ENCODE results near the gene GABARAP. TPM values are rescaled to one million over a fixed set of nuclear protein-coding genes. Genes with fewer than 3 reads are reported as not detected.
A peak's percentile ranks its signal among the peaks of the same experiment; 100 is the strongest.

GABARAP gene
- total RNA-seq, 1 experiment from 2014 or later: 228 TPM

- CTCF ChIA-PET: no interaction called here
- POLR2A ChIA-PET: no interaction called here
- H3K27ac Mint-ChIP-seq: peak overlapping the region; percentile 100
These were observed 10.8 kb upstream of the GABARAP start for GRCh38 chr17:7253082-7253481.

GRCh38 chr17:7252176-7253043 is 10.2 kb upstream of the GABARAP start, which contains the start of gene ELP5:
Gene ELP5 (plus strand): TSS chr17:7252215. CDS start chr17:7252551, 336 bp downstream.
- ChIA-PET CTCF (no interaction called here), POLR2A (interaction anchor here (1.2 to 1.4 kb wide), 2 partner anchors 10 to 12 kb away, joined by 5 to 8 read pairs; partner anchors contain the start of genes GABARAP and PHF23)
- ATAC-seq (peak; percentile 62), DNase-seq (ENCODE audit: low spot score) (peak; percentile 96)
- Mint-ChIP-seq H3K4me3 (peak within 1 kb of the TSS; percentile 92), H3K9me3 (no peaks in the 10 kb centered on the region), H3K4me1 (peaks cover 24% of the 10 kb centered on the region), H3K27me3 (ENCODE audit: low read depth) (no peaks in the 10 kb centered on the region), H3K36me3 (peaks cover 30% of the 10 kb centered on the region), H3K27ac (peak within 1 kb of the TSS; percentile 100)
- TF ChIP-seq NR2C2 (CRISPR knock-in tag; IDR thresholded peaks at IDR 0.05) (no peak), FOXJ3 (CRISPR knock-in tag; IDR thresholded peaks at IDR 0.05; ENCODE audit: borderline replicate concordance) (no peak), SMAD3 (CRISPR knock-in tag; IDR thresholded peaks at IDR 0.05; ENCODE audit: borderline replicate concordance) (0 out of 2 replicates have a peak, but pooled peaks have one; percentile 31), NR3C1 (CRISPR knock-in tag; conservative IDR thresholded peaks at IDR 0.05; ENCODE audit: low read depth) (no peak; the same call in 1 of the 2 replicates), SP1 (CRISPR knock-in tag; conservative IDR thresholded peaks at IDR 0.05) (peak; percentile 56), ZBTB43 (CRISPR knock-in tag; IDR thresholded peaks at IDR 0.05) (0 out of 2 replicates have a peak, but pooled peaks have one; percentile 32), ZBTB21 (CRISPR knock-in tag; IDR thresholded peaks at IDR 0.05; ENCODE audit: borderline replicate concordance) (peak; percentile 58), CREM (CRISPR knock-in tag; IDR thresholded peaks at IDR 0.05) (peak; percentile 94), RELA (CRISPR knock-in tag; IDR thresholded peaks at IDR 0.05; ENCODE audit: borderline replicate concordance) (peak; percentile 39; the same call in 1 of the 2 replicates), GRHL2 (CRISPR knock-in tag; IDR thresholded peaks at IDR 0.05; ENCODE audit: insufficient replicate concordance, severe bottlenecking) (no peak), USF2 (CRISPR knock-in tag; IDR thresholded peaks at IDR 0.05) (0 out of 2 replicates have a peak, but pooled peaks have one; percentile 7), FOXK1 (CRISPR knock-in tag; IDR thresholded peaks at IDR 0.05) (peak; percentile 92)
- TF ChIP-seq, protein P1, sequence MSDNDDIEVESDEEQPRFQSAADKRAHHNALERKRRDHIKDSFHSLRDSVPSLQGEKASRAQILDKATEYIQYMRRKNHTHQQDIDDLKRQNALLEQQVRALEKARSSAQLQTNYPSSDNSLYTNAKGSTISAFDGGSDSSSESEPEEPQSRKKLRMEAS (CRISPR knock-in tag; IDR thresholded peaks at IDR 0.05): peak; percentile 42

More at GRCh38 chr17:7253082-7253481, 10.8 kb upstream of the GABARAP start:
- peak overlapping the region; percentile 92 for H3K4me3 Mint-ChIP-seq
- DNase-seq (ENCODE audit: low spot score) (no peak), ATAC-seq (no peak)
- no peaks in the 10 kb centered on the region for H3K27me3 Mint-ChIP-seq (ENCODE audit: low read depth)
- H3K4me1 Mint-ChIP-seq: peaks cover 24% of the 10 kb centered on the region
- peaks cover 30% of the 10 kb centered on the region for H3K36me3 Mint-ChIP-seq
- H3K9me3 Mint-ChIP-seq: no peaks in the 10 kb centered on the region
- TF ChIP-seq, protein P2, sequence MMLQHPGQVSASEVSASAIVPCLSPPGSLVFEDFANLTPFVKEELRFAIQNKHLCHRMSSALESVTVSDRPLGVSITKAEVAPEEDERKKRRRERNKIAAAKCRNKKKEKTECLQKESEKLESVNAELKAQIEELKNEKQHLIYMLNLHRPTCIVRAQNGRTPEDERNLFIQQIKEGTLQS (CRISPR knock-in tag; conservative IDR thresholded peaks at IDR 0.05): no peak
- TF ChIP-seq RORB (CRISPR knock-in tag; IDR thresholded peaks at IDR 0.05) (no peak), ATF1 (CRISPR knock-in tag; IDR thresholded peaks at IDR 0.05) (no peak), ZNF671 (CRISPR knock-in tag; IDR thresholded peaks at IDR 0.05) (no peak), GTF2I (CRISPR knock-in tag; conservative IDR thresholded peaks at IDR 0.05) (no peak), NFE2L1 (CRISPR knock-in tag; IDR thresholded peaks at IDR 0.05) (no peak), E2F5 (CRISPR knock-in tag; IDR thresholded peaks at IDR 0.05) (no peak), ZBTB43 (CRISPR knock-in tag; IDR thresholded peaks at IDR 0.05) (no peak), MYBL2 (CRISPR knock-in tag; IDR thresholded peaks at IDR 0.05) (no peak), SOX15 (CRISPR knock-in tag; IDR thresholded peaks at IDR 0.05) (no peak)
- TF ChIP-seq, protein P3, sequence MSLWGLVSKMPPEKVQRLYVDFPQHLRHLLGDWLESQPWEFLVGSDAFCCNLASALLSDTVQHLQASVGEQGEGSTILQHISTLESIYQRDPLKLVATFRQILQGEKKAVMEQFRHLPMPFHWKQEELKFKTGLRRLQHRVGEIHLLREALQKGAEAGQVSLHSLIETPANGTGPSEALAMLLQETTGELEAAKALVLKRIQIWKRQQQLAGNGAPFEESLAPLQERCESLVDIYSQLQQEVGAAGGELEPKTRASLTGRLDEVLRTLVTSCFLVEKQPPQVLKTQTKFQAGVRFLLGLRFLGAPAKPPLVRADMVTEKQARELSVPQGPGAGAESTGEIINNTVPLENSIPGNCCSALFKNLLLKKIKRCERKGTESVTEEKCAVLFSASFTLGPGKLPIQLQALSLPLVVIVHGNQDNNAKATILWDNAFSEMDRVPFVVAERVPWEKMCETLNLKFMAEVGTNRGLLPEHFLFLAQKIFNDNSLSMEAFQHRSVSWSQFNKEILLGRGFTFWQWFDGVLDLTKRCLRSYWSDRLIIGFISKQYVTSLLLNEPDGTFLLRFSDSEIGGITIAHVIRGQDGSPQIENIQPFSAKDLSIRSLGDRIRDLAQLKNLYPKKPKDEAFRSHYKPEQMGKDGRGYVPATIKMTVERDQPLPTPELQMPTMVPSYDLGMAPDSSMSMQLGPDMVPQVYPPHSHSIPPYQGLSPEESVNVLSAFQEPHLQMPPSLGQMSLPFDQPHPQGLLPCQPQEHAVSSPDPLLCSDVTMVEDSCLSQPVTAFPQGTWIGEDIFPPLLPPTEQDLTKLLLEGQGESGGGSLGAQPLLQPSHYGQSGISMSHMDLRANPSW (CRISPR knock-in tag; conservative IDR thresholded peaks at IDR 0.05; ENCODE audit: low read depth): no peak
- TF ChIP-seq, protein P4, sequence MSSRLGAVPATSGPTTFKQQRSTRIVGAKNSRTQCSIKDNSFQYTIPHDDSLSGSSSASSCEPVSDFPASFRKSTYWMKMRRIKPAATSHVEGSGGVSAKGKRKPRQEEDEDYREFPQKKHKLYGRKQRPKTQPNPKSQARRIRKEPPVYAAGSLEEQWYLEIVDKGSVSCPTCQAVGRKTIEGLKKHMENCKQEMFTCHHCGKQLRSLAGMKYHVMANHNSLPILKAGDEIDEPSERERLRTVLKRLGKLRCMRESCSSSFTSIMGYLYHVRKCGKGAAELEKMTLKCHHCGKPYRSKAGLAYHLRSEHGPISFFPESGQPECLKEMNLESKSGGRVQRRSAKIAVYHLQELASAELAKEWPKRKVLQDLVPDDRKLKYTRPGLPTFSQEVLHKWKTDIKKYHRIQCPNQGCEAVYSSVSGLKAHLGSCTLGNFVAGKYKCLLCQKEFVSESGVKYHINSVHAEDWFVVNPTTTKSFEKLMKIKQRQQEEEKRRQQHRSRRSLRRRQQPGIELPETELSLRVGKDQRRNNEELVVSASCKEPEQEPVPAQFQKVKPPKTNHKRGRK (CRISPR knock-in tag; IDR thresholded peaks at IDR 0.05; ENCODE audit: borderline replicate concordance): no peak

Measured in WTC11 (cell line).